Superior temporal gyrus (tissue), 1 donor: ENCODE data around the gene SCYL2.
"Not testable (repeated sequence)": the region's sequence is repeated elsewhere in the genome, so short reads cannot be mapped to it uniquely, and the experiment has no call there.

Source experiments
- DNase-seq: peaks from one replicate; pipeline ENCODE4 v3.0.0-alpha.2; 2016; ENCODE audit errors: extremely low spot score

SCYL2 gene

DNA sequence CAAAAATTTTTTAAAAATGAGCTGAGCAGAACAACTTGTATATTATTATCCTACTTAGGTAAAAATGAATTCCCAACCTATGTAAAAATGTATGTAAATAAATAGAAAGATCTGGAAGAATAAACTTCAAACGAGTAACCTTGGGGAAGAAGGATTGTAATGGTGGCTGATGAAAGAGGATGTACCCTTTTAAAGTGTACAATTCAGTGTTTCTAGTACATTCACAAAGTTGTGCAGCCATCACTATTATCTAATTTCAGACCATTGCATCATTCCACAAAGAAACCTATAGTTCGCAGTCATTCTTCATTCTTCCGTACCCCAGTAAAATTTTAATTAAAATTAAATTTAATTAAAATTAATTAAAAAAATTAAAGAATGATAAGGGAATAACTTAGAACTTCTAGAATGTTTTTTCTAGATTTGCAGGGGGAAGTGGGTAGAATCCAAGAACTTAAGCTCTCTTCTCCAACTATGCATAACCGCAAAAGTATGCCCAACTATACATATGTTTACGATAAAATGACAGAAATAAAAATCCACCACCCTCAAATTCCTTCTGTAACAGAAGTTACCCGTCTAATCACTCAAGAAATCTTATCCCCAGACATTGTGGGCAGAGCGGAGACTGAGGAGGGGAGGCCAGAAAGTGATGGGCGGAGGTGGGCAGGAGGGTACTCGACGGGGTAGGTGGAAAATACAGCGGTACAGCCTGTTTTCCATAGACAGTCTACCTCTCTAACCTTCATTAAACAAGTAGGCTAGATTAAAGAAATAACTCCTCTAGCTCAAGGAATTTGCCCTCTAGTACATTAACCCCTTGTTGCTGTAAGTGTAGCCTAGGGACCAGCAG is 1.0 kb upstream of the SCYL2 start:
- no peak for DNase-seq

DNA sequence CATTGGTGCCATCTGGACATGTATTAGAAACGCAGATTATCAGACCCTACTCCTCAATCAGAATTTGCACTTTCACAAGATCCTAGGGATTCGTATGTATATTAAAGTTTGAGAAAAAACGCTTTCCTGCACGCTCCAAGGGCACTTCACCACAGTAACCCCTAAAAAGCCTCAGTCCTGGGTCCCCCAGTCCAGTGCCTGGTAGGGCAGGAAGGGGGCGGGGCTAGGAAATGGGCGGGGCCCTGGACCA is 467 bp upstream of the SCYL2 start:
- no peak for DNase-seq

DNA sequence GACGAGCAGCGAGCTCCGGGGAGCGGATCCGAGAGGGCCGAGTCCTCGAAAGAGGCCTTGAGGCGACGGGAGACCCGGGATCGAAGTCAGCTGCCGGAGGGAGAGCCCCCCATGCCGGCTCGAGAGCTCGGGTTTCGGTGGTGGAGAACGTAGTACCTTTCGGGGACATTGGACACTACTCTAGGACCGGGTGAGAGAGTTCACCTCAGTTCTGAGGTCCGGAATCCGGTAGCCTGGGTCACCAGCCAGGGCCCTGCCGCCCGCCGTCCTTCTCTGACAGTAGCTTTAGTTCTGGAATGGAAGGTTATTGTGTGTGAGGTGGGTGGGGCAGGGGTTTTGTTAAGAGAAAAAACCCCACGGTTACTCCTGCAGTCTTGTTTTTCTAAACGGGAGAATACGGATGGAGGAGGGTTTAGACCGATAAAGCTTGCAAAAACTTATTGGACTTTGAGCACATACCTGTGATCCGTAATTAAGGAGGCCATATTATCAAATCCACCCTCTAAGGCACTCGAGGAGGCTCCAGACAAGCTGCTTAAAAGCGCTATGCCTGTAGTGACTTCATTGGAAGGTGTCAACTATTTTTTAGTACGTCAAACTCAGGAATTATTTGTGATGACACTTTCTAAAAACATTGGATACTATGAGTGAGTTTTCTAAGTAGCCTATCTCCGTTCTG is 765 bp downstream of the SCYL2 start:
- DNase-seq = no peak

DNA sequence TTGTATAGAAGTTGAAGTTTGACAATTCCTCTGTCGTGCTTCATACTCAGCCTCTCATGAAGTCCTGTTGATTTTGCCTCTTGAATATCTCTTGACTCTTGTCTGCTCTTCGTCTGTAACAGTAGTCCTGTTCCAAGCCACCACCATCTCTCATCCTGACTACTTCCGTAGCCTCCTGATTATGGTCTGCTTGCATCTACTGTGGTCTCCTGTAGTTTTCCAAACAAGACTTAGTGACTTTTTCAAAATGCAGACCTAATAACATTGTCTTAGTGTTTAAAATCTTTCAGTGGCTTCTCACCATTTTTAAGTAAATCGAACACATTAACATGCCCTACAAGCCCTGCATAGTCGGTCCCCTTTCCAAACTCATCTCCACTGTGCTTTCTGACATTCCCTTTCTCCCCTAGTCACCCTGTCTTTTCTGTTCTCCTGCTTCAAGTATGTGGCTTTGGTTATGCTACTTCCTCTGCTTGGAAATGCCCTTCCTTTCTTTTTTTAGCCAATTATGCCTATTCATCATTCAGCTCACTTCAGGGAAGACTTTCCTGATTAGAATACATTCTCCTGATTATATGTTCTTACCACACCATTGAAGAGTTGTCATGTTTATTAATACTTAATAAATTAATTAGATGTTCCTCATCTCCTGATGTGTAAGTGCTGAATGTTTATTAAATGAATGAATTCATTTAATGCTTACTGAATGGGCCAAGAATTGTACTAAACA is 2.0 kb downstream of the SCYL2 start:
- DNase-seq = no peak

DNA sequence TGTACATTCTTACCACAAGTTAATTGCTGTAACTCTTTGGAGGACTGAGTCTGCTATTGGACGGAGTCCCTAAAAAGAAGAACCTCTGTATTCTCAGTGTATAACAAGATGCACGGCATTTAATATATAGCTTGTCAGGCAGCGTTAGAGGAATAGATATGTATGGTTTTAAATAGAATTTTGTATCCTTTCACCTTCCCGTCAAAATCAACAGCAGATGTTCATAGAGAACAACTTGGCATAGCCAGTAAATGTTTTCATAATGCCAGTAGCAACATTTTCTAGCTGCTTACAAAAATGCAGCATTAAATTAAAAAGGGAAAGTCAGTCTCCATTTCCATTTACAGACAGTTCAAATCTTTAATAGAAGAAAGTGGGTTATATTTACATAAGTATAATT is 6.8 kb downstream of the SCYL2 start:
- no peak for DNase-seq

DNA sequence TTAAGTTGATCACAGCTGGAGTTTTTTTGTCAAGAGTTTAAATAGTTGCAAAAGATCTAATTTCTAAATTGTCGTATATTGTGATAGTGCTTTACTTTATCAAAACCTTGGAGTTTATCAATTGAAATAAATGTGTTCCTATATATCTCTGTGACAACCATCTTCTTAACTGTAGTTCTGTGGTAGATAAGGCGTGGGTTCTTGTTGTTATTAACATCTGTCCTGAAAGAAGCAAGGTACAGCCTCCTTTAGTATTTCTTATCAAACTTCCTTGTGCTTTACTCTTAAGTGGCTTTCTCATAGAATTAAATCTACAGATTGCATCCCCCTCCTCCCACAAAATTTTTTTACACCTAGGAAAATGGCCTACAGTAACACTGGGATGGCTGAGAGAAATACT is 7.3 kb downstream of the SCYL2 start:
- no peak for DNase-seq

DNA sequence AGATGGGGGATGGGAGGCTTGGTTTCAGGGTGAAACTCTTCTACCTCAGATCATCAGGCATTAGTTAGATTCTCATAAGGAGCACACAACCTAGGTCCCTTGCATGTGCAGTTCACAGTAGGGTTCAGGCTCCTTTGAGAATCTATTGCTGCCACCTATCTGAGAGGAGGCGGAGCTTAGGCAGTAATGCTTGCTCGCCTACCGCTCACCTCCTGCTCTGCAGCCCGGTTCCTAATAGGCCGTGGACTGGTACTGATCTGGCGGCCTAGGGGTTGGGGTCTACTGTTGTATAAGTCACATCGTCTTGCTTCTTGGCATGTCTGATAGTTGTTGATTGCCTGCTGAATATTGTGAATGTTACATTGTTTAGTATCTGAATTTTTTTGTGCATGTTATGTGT is 12.2 kb downstream of the SCYL2 start:
- DNase-seq = no peak

DNA sequence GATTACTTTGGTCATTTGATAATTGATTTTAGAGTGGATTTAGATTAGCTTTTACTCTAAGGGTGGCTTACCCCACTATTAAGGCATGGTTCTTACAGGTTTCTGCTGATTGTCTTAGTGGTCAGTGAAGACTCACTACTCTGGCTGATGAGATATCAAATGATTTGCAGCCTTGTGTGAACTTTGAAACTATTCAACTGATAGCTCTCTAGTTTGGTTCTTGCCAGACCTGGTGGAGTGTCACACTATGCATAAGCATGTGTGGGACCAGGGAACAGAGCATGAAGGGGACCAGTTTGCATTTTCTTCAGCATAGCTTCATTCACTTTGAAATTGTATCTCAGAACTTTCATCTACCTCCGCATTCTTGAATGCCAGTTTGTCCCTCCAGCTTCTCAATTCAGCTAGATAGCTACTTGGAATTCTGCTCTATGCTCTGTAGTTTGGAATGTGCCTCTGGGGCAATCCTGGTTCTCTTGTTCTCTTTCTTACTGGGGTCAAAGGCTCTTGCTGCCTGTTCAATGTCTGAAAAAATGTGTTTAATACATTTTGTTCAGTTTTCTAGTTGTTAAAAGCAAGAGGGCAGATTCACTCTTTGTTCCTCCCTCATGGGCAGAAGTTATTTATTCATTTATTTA is 12.7 kb downstream of the SCYL2 start:
- DNase-seq = no peak

DNA sequence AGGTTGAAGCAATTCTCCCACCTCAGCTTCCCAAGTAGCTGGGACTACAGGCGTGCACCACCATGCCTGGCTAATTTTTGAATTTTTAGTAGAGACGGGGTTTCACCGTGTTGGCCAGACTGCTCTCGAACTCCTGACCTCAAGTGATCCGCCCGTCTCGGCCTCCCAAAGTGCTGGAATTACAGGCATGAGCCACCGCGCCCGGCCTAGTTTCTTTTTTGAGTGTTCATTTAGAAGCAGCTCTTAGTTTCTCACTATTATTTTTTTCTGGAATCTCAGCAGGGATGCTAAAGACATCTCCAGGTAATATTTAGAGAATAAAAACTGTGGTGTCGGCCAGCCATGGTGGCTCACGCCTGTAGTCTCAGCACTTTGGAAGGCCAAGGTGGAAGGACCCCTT is 17.6 kb downstream of the SCYL2 start:
- DNase-seq = not testable (repeated sequence)

DNA sequence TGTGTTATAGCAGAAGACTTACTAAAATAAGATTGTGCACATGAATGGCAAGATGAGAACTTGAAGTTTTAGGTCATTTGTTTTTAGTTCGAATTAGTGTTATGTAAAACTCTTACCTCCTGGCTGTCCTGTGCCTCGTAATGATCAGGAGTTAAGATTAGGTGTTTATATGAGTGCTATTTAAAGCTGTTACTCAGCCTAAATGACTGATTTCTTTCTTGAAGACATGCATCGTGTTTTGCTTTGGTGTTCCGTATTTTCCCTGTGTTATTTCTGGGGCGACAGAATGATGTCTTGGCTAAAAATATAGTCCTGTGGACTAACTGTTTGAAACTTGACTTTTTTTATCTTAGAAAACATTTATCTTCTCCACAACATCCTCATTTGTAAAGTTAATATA is 22.1 kb downstream of the SCYL2 start:
- no peak for DNase-seq

DNA sequence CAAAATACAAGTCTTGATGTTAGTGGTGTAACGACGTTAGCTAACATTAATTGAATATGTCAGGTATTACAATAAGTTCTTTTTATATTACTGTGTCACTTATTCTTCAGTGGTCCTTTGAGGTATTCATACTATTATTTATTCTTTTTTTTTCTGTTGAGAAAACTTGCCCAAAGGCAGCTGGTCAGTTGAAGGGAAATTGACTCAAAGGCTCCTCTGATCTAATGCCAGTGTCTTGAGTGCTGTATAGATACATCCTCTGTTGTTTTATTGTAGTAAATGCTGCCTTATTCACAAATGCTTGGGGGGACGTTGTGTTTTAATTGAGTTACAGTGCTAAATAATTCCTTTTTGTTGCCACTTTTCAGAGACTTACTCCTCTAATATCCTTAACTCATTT is 23.0 kb downstream of the SCYL2 start:
- DNase-seq = no peak

DNA sequence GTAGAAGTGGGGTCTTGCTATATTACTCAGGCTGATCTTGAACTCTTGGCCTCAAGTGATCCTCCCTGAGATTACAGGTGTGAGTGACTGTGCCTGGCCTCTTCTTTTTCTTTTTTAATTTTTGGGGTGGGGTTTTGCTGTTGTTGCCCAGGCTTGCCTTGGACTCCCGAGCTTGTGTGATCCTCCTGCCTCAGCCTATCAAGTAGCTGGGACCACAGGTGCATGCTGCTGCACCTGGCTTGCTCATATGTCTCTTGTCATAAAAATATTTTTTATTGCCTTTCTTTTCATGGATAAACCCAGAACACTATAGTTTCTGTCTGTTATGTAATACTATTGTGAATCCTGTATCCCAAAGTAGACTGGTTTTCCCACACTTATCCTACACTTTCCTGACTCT is 26.0 kb downstream of the SCYL2 start:
- no peak for DNase-seq

DNA sequence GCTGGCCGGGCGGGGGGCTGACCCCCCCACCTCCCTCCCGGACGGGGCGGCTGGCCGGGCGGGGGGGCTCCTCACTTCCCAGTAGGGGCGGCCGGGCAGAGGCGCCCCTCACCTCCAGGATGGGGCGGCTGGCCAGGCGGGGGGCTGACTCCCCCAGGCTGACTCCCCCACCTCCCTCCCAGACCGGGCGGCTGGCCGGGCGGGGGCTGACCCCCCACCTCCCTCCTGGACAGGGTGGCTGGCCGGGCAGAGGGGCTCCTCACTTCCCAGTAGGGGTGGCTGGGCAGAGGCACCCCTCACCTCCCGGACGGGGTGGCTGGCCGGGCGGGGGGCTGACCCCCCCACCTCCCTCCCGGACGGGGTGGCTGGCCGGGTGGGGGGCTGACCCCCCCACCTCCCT is 27.4 kb downstream of the SCYL2 start:
- DNase-seq = not testable (repeated sequence)

DNA sequence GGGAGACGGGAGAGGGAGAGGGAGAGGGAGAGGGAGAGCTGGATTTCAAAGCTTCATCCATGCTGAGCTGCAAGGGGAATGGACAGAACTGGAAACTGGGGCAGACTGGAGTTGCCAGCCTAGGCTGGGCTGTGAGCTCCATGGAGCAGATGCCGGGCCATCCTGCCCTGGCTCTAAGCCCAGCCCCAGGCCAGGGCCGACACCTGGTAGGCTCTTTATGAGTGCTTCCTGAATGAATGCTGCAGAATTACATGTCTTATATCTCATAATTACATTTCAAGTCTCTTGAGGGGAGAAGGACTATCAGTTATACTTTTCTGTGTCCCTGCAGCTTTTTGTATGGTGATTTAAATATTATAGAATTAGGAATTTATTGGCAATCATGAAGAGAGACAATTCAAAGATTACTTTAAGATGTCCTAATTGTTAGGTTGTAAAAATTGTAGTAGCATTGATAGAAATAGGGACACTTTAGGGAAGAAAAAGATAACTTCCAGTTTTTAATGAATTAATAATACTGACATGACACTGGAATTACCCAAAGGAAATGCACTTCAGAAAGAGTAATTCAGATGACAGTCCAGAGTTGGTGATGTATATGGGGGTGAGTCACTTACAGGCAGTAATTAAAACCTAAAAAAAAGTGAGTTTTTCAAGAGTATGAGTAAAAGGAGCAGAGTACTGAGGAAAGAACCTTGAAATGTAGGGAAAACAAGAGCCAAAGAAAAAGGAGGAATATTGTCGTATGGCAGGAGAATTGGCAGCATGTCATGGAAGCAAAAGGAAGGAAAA is 29.0 kb downstream of the SCYL2 start:
- DNase-seq = no peak

DNA sequence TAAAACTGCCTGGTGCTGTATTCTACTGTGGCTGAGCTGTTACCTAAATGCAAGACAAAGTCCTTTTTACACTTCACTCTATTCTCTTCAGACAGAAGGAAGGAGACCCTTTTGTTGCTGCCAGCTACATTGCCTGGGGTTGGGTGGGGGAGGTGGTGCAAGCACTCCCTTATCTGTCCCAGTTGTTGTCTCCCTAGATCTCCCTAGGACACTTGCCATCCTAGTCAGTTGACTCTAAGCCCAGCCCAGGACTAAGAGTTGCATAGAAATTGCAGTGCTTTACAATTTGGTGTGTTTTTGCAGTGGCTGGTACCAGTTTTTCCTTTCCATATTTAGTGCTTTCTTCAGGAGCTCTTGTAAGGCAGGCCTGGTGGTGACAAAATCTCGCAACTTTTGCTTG is 35.1 kb downstream of the SCYL2 start:
- no peak for DNase-seq

DNA sequence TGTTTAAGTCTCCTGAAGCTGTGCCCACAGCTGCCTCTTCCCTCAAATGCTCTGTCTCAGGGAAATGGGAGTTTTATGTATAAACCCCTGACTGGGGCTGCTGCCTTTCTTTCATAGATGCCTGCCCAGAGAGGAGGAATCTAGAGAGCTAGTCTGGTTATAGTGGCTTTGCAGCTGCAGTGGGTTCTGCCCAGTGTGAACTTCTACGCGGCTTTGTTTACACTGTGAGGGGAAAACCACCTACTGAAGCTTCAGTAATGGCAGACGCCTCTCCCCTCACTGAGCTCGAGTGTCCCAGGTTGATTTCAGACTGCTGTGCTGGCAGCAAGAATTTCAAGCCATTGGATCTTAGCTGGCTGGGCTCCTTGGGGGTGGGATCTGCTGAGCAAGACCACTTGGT is 36.9 kb downstream of the SCYL2 start:
- no peak for DNase-seq

DNA sequence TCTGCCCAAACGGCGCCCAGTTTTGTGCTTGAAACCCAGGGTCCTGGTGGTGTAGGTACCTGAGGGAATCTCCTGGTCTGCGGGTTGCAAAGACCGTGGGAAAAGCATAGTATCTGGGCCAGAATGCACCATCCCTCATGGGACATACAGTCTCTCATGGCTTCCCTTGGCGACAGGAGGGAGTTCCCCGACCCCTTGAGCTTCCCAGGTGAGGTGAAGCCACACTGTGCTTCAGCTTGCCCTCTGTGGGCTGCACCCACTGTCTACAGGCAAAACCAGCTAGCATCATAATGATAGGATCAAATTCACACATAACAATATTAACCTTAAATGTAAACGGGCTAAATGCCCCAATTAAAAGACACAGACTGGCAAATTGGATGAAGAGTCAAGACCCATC is 37.4 kb downstream of the SCYL2 start:
- DNase-seq = not testable (repeated sequence)

DNA sequence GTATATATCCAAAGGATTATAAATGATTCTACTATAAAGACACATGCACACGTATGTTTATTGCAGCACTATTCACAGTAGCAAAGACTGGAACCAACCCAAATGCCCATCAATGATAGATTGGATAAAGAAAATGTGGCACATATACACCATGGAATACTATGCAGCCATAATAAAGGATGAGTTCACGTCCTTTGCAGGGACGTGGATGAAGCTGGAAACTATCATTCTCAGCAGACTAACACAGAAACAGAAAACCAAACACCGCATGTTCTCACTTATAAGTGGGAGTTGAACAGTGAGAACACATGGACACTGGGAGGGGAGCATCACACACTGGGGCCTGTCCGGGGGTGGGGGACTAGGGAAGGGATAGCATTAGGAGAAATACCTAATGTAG is 41.2 kb downstream of the SCYL2 start:
- not testable (repeated sequence) for DNase-seq

DNA sequence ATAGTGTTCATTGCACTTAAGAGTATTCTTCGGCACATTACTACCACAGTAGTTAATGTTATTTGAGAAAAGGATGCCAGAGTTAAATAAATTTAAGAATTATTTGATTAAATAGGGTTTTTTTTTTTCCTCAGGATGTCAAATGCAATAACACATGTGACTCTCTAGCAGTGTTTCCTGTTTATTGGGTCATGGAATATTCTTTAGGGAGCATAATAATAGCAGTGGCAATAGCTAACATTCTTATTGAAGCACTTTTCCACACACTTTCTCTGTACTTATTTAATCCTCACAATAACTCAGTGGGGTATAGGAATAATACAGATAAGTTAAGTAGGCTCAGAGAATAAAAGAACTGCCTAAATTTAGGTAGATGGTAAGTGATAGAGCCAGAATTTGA is 44.3 kb downstream of the SCYL2 start:
- no peak for DNase-seq

DNA sequence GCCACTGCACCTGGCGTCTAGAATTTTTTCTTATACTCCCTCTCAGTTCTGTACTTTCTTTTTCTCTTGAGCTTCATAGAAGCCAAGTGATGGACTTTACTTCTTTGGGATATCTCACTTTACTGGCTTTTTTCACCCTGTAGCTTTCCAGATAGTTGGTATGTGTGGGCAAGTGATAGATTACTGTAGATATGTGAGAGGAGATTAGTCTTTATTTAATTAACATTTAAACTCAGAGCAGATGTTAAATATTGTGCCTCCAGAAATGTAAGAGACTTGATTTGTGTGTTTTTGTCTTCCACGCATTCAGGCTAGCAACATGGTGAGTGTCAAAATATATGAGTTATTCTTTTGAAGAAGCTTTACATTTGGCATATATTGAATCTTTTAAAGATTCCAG is 50.4 kb downstream of the SCYL2 start:
- no peak for DNase-seq

DNA sequence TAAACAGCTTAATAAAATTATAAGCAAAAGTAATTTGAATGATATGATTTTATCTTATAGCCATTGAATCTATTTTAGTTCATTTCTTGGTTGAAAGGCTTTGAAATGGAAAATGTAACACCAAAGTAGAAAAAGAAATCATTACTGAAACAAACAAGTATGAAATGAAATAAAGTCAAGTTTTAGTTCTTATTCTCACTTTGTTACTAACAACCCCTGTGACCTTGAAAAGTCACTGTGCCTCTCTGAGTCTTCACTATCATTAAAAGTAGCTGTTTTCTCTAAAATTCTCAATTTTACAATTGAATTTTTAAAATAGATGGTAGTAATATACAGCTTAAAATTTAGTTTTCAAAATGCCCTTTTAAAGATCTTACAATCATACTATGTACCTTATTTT is 57.5 kb downstream of the SCYL2 start:
- DNase-seq = no peak

DNA sequence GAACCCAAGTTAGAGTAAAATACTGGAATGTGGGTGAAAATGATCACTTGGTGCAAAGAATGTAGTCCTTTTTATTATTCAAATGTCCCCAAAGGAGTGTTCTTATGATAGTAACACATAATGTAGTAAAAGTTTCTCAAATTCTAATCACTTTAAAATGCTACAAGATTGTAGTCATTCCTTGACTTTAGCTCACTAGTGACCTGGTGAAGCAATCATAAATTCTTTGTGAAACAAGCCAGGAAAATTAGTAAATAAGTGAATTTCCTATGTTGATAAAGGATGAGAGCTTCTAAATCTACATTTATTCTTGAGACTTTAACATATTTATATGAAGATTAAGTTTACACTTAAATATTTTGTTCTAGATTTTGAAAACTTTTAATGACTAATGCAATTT is 59.2 kb downstream of the SCYL2 start:
- DNase-seq = no peak
